Psoas muscle (tissue), 8 donors: ENCODE measurements around the gene ADGRG4. TPM values are rescaled to one million over a fixed set of nuclear protein-coding genes. Genes with fewer than 3 reads are reported as not detected.

Experiments used
- ATAC-seq, 4 donors: fragments of 200-7000 bp; cut with Tn5 transposase; one replicate each; pipeline ENCODE4 v1.9.1; 2020; ENCODE audit warnings: moderate library complexity in 3 of 4, mild to moderate bottlenecking in 2 of 4
- DNase-seq, 2 donors: peaks; one replicate each; pipeline ENCODE4 v3.0.0-alpha.2; 2020
- H3K27ac ChIP-seq: fragments of 200-600 bp; one replicate; pipeline ENCODE4 v1.8.0; 2022
- H3K27me3 ChIP-seq, 3 donors: fragments of 200-600 bp in 1 of 3; one replicate each; pipeline versions ENCODE4 v1.6.1 to v1.8.0; 2013 to 2022; ENCODE audit warnings: low read length in 2 of 3, mild to moderate bottlenecking in 2 of 3, moderate library complexity in 1 of 3; ENCODE audit not compliant: insufficient read depth in 3 of 3
- H3K36me3 ChIP-seq, 2 donors: fragments of 200-600 bp in 1 of 2; one replicate each; pipeline versions ENCODE4 v1.6.1 to v1.8.0; 2013 to 2022; ENCODE audit warnings: low read depth in 1 of 2, mild to moderate bottlenecking in 1 of 2, moderate library complexity in 1 of 2; ENCODE audit not compliant: insufficient read depth in 1 of 2
- H3K4me1 ChIP-seq: fragments of 200-600 bp; one replicate; pipeline ENCODE4 v1.8.0; 2022
- H3K4me3 ChIP-seq: fragments of 200-600 bp; one replicate; pipeline ENCODE4 v1.8.0; 2022; ENCODE audit warnings: mild to moderate bottlenecking
- H3K9me3 ChIP-seq: fragments of 200-600 bp; one replicate; pipeline ENCODE4 v1.8.0; 2022
- WGBS, 3 donors: extraction: QIAGEN DNeasy Blood & Tissue Kit; methylation state at CpG; one replicate each; pipeline versions ENCODE4 v1.1.6 to v1.1.7; 2013; 5-methylcytosine and 5-hydroxymethylcytosine counted together
- intact Hi-C, 2 donors: fragments of 100-400 bp; cut with DNase I; formaldehyde crosslinking; loops; one replicate each; pipeline versions ENCODE4 v1.11.0 to v1.14.2; 2022
- polyA plus RNA-seq, 3 donors: library from polyadenylated mRNA; stranded (reverse); fragments of 200-250 nt; gene quantifications; one replicate each; pipeline ENCODE4 v1.2.3, GENCODE V29; 2013
- total RNA-seq, 4 donors: library from RNA; stranded (reverse); fragmentation: NEBNext Ultra II Directional in 2 of 4; extraction: Animal tissue kit (Norgen Biotek cat#: 25700) in 2 of 4; gene quantifications; one replicate each; pipeline versions ENCODE4 v1.2.1 to v1.2.4, GENCODE V29; 2021 to 2023
- TF ChIP-seq, protein P1 (sequence below): fragments of 200-600 bp; IDR thresholded peaks from one replicate; pipeline ENCODE4 v1.8.0; 2022; ENCODE audit warnings: antibody characterized with exemption
- donor health status: healthy with polysubstance abuse.
- donor health status: DM: no; HTN: no; CAD: no; lungs with moderate emphysema.
- donor health status: Bipolar disorder and iron deficiency.
- donor health status: healthy.
- donor health status: DM: yes; HTN: yes; CAD: no.
- donor health status: DM: no; HTN: no; CAD: no.
- donor health status: DM: no; HTN: no; CAD: no.
- donor health status: DM: yes; HTN: yes; CAD: no.

ADGRG4 gene
- total and polyA plus RNA-seq, 7 donors = 0.05 to 0.12 (median 0.06) TPM; not detected in 4

- WGBS, 3 donors = 78 to 92% (median 90%) methylated on average over 1 of the region's 1 CpG
- ATAC-seq (no peak), DNase-seq (no peak)
- Histone ChIP-seq H3K9me3 (peaks cover 5% of the 10 kb centered on the region), H3K4me3 (no peak overlapping the region), H3K36me3 (no peaks in the 10 kb centered on the region), H3K27ac (no peak overlapping the region), H3K4me1 (no peaks in the 10 kb centered on the region), H3K27me3 (peaks cover 0 to 7% (median 0%) of the 10 kb centered on the region in 3 donors)
- intact Hi-C loops = no loop called here
- TF ChIP-seq, protein P1, sequence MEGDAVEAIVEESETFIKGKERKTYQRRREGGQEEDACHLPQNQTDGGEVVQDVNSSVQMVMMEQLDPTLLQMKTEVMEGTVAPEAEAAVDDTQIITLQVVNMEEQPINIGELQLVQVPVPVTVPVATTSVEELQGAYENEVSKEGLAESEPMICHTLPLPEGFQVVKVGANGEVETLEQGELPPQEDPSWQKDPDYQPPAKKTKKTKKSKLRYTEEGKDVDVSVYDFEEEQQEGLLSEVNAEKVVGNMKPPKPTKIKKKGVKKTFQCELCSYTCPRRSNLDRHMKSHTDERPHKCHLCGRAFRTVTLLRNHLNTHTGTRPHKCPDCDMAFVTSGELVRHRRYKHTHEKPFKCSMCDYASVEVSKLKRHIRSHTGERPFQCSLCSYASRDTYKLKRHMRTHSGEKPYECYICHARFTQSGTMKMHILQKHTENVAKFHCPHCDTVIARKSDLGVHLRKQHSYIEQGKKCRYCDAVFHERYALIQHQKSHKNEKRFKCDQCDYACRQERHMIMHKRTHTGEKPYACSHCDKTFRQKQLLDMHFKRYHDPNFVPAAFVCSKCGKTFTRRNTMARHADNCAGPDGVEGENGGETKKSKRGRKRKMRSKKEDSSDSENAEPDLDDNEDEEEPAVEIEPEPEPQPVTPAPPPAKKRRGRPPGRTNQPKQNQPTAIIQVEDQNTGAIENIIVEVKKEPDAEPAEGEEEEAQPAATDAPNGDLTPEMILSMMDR = no peak
These were observed 38.9 kb downstream of the ADGRG4 start for GRCh38 chrX:136339702-136340101.

DNA sequence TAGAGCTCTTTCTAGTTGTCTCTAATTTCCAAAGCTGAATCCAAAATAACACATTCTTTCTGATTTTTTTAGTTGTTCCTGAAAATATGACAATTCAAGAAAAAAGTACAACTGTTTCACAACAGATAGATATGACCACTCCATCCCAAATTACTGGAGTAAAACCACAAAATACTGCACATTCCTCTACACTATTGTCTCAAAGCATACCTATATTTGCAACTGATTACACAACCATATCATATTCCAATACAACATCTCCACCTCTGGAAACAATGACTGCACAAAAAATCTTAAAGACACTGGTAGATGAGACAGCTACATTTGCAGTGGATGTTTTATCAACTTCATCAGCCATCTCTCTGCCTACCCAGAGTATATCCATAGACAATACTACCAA, 43.6 kb downstream of the ADGRG4 start:
- intact Hi-C loops = no loop called here
- Histone ChIP-seq H3K9me3 (no peaks in the 10 kb centered on the region), H3K4me1 (no peaks in the 10 kb centered on the region), H3K27ac (no peak overlapping the region), H3K4me3 (no peak overlapping the region), H3K27me3 (peaks cover 0 to 7% (median 0%) of the 10 kb centered on the region in 3 donors), H3K36me3 (no peaks in the 10 kb centered on the region)
- DNase-seq = no peak
- TF ChIP-seq, protein P1 = no peak
- ATAC-seq = no peak

DNA sequence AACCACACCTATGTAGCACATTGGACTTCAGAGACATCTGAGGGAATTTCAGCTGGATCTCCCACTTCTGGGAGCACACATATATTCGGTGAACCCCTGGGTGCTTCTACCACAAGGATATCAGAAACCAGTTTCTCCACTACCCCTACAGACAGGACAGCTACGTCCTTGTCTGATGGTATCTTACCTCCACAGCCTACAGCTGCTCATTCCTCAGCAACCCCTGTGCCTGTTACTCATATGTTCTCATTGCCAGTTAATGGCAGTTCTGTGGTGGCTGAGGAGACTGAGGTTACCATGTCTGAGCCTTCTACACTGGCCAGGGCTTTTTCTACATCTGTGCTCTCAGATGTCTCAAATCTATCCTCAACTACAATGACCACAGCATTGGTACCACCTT, 45.7 kb downstream of the ADGRG4 start:
- DNase-seq = no peak
- H3K4me3 ChIP-seq = no peak overlapping the region
- 48 to 62% (median 59%) methylated on average over 2 of the region's 2 CpGs for whole genome bisulfite sequencing, 3 donors

DNA sequence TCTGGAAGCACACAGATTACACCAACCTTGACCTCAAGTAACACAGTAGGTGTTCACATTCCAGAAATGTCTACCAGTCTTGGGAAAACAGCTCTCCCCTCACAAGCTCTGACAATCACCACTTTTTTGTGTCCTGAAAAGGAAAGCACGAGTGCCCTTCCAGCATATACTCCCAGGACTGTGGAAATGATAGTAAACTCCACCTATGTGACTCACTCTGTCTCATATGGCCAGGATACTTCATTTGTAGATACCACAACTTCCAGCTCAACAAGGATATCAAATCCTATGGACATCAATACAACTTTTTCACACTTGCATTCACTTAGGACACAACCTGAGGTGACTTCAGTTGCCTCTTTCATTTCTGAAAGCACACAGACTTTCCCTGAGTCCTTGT, 46.9 kb downstream of the ADGRG4 start:
- TF ChIP-seq, protein P1 = no peak
- Histone ChIP-seq H3K4me3 (no peak overlapping the region), H3K9me3 (no peaks in the 10 kb centered on the region), H3K36me3 (no peaks in the 10 kb centered on the region), H3K4me1 (no peaks in the 10 kb centered on the region), H3K27ac (no peak overlapping the region), H3K27me3 (peaks cover 0 to 9% (median 0%) of the 10 kb centered on the region in 3 donors)
- no peak for DNase-seq
- intact Hi-C loops = no loop called here
- no peak for ATAC-seq
- 36 to 78% (median 71%) methylated on average over 1 of the region's 1 CpG for WGBS, 3 donors

More for the DNA sequence above, 45.7 kb downstream of the ADGRG4 start:
- H3K27ac ChIP-seq = no peak overlapping the region
- intact Hi-C loops = no loop called here
- no peak for ATAC-seq
- H3K36me3 ChIP-seq = no peaks in the 10 kb centered on the region
- H3K9me3 ChIP-seq = no peaks in the 10 kb centered on the region
- TF ChIP-seq, protein P1 = no peak
- H3K4me1 ChIP-seq = no peaks in the 10 kb centered on the region
- peaks cover 0 to 9% (median 0%) of the 10 kb centered on the region in 3 donors for H3K27me3 ChIP-seq

DNA sequence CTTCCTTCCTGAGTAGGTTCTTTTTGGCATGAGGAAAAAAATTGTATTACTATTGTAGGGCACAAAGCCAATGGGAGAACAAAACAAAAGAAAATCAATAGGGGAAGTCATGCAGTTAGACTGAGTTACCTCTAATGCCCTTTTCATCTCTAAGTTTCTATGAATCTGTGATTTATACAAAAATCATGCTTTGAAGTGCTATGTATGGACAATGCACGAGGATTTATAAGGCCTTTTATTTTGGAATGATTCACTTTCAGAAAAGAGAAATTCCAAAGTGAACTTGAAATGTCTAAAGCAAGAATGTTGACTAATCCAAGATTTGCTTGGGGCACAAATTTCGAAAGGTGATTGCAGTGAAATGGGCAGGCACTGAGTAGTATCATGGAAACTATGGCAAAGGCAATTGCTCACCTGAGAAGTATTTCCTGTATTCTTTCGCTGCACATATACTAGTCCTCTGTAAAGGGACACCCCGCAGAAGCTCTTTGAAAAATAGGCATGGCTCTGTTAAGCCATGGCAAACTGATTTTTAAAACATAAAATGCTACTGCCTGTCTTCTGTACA, 52.8 kb downstream of the ADGRG4 start:
- no peak for DNase-seq
- Histone ChIP-seq H3K4me1 (no peaks in the 10 kb centered on the region), H3K9me3 (no peaks in the 10 kb centered on the region), H3K27me3 (peaks cover 0 to 26% (median 0%) of the 10 kb centered on the region in 3 donors), H3K27ac (no peak overlapping the region), H3K4me3 (no peak overlapping the region), H3K36me3 (no peaks in the 10 kb centered on the region)
- TF ChIP-seq, protein P1 = no peak
- ATAC-seq = no peak
- intact Hi-C loops = no loop called here
- WGBS, 3 donors = 67 to 93% (median 84%) methylated on average over 4 of the region's 4 CpGs
